OCI-LY3 (cell line): ENCODE measurements around the gene ABCA4.

ENCODE experiments used
- EZH2phosphoT487 ChIP-seq: fragments of 200-600 bp; shearing (Covaris generic); IDR thresholded peaks from 2 replicates; pipeline ENCODE4 v1.6.1; 2018; ENCODE audit warnings: antibody characterized with exemption, mixed run types, low read depth
- TF ChIP-seq, protein P1 (sequence below): fragments of 200-600, 300-600 bp; sonication (generic); IDR thresholded peaks from 2 replicates; pipeline ENCODE4 v1.5.1; 2014; ENCODE audit warnings: antibody characterized with exemption, low read length, low read depth

DNA sequence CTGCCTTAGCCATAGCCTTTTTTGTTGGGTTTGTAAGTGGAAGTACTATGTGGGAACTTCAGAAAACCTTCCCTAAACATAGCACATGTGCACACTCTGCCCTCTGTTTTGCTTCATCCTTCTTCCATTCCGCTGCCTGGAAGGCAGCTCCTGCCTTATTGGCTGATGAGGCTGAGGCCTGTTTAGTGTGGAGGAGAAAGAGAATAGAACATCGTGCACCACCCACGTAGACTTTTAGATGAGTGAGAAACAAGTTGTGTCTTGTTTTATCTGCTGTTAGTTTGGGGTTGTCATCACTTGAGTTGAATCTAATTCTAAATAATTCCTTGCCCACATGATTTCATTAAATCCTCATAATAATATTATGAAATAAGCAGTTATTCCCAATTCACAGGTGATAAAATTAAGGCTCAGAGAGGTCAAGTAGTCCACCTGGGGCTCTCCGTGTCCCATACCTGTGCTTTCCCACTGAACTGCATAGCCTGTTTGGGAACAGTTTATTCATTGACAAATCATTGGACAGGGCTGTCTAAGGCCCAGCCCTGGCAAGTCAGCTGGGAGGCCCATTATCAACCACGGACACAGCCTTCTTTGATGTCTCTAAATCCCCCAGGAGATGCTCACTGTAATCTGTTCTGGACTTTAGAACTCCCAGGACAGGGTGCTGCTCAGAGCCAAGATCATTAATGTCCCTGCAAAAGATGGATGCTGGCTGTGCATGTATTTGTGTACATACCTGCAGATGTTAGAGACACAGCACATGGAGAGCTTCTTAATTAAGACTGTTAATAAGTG is 93.0 kb downstream of the ABCA4 start:
- TF ChIP-seq, protein P1, sequence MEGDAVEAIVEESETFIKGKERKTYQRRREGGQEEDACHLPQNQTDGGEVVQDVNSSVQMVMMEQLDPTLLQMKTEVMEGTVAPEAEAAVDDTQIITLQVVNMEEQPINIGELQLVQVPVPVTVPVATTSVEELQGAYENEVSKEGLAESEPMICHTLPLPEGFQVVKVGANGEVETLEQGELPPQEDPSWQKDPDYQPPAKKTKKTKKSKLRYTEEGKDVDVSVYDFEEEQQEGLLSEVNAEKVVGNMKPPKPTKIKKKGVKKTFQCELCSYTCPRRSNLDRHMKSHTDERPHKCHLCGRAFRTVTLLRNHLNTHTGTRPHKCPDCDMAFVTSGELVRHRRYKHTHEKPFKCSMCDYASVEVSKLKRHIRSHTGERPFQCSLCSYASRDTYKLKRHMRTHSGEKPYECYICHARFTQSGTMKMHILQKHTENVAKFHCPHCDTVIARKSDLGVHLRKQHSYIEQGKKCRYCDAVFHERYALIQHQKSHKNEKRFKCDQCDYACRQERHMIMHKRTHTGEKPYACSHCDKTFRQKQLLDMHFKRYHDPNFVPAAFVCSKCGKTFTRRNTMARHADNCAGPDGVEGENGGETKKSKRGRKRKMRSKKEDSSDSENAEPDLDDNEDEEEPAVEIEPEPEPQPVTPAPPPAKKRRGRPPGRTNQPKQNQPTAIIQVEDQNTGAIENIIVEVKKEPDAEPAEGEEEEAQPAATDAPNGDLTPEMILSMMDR = no peak
- no peak for TF ChIP-seq EZH2phosphoT487
